HUES6 (cell line): ENCODE results near the gene ZNF274.

Experiments
- H3K27ac ChIP-seq: 2 replicates; pipeline ENCODE4 v1.7.0; 2013; ENCODE audit warnings: low read depth, mild to moderate bottlenecking, low read length, inconsistent platforms
- H3K27me3 ChIP-seq: 2 replicates; pipeline ENCODE4 v1.6.1; 2013; ENCODE audit warnings: low read length; ENCODE audit not compliant: control insufficient read depth, insufficient read depth
- H3K36me3 ChIP-seq: 2 replicates; pipeline ENCODE4 v1.6.1; 2013; ENCODE audit warnings: low read length; ENCODE audit not compliant: control insufficient read depth, insufficient read depth
- H3K4me1 ChIP-seq: 2 replicates; pipeline ENCODE4 v1.6.1; 2013; ENCODE audit warnings: low read length; ENCODE audit not compliant: control insufficient read depth, insufficient read depth
- H3K4me3 ChIP-seq: 2 replicates; pipeline ENCODE4 v1.5.1; 2013; ENCODE audit warnings: low read depth, low read length
- H3K9ac ChIP-seq: one replicate; pipeline ENCODE4 v1.6.1; 2013; ENCODE audit warnings: mild to moderate bottlenecking, low read length
- H3K9me3 ChIP-seq: 2 replicates; pipeline ENCODE4 v1.6.1; 2013; ENCODE audit warnings: low read depth, low read length; ENCODE audit not compliant: control insufficient read depth, insufficient read depth

The ZNF274 gene

DNA sequence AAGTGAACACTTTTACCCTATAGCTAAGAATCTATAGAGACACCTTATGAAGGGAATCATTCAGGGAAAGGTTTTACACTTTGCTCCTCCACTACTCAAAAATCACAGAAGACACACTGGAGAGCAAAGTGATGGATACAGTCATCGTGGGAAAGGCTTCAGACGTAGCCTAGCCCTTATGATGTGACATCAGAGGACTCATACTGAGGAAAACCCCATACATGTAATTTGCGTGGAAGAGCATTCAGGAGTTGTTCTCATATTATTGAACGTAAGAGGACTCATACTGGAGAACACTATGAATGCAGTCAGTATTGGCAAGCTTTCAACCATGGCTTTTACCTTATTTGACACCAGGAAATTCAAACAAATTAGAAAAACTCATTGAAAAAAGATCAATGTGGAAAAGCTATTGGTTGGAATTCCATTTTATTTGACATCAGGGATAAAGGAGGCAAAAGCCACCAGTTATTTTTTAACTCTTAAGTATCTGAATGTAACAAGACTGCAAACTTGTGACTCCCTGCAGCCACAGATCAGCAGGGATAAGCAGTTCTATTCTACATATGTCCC is 16.1 kb upstream of the ZNF274 start:
- no peaks in the 10 kb centered on the region for H3K27me3 ChIP-seq
- no peak overlapping the region for H3K27ac ChIP-seq
- H3K4me1 ChIP-seq: no peaks in the 10 kb centered on the region
- H3K9me3 ChIP-seq: peaks cover 69% of the 10 kb centered on the region
- no peak overlapping the region for H3K9ac ChIP-seq
- no peak overlapping the region for H3K4me3 ChIP-seq
- no peaks in the 10 kb centered on the region for H3K36me3 ChIP-seq

DNA sequence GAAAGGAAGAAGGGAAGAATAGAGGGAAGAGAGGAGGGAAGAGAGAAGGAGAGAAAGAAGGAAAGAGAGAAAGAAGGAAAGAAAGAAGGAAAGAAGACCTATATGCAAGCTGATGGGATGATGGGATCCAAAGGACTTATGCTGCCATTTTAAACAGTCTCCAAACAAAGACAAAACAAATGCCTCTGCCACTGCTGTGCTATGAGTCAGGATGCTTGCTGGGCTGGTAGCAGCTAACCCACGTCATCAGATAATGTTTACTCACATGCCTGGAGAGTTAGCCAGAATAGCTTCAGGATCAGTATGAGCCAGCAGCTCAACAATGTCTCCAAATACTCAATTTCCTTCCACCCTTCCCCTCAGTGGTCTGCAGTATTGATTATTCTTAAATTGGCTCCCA is 12.0 kb upstream of the ZNF274 start:
- no peaks in the 10 kb centered on the region for H3K4me1 ChIP-seq
- H3K9ac ChIP-seq: no peak overlapping the region
- no peaks in the 10 kb centered on the region for H3K27me3 ChIP-seq
- no peaks in the 10 kb centered on the region for H3K36me3 ChIP-seq
- H3K4me3 ChIP-seq: no peak overlapping the region
- no peak overlapping the region for H3K27ac ChIP-seq
- peaks cover 67% of the 10 kb centered on the region for H3K9me3 ChIP-seq

DNA sequence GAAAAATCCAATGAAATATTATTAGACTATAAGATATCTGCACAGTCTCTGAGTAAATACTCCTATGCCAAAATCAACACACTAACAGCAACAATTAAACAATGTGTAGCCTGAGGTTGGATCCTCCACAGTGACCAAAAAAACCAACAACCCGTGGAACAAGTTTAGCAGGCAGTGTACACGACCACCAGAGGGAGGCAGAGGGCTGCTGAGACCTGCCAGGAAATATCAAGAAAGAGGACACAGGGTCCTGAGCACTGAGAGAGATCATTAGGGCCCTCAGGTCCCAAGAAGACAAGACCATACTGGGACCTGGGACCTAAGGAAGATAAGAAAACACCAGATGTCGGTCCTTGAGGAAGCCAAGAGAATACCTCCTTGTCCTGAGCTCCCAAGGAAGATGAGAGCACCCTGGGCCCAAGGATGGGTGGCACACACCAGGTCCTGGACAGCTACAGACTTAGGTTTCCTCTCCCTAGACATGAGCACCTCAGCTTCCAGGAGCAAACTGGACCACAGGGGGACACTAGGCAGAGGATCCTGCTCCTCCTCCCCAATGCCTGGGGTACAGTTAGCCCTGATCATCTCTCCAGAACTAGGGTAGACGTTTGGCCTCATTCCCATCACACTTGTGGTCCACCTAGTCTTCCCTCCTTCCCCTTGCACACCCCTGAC is 822 bp upstream of the ZNF274 start:
- H3K36me3 ChIP-seq: peaks cover 21% of the 10 kb centered on the region
- H3K27ac ChIP-seq: no peak overlapping the region
- H3K4me1 ChIP-seq: no peaks in the 10 kb centered on the region
- H3K4me3 ChIP-seq: peak overlapping the region; percentile 56
- no peaks in the 10 kb centered on the region for H3K27me3 ChIP-seq
- no peak overlapping the region for H3K9ac ChIP-seq
- peaks cover 56% of the 10 kb centered on the region for H3K9me3 ChIP-seq

DNA sequence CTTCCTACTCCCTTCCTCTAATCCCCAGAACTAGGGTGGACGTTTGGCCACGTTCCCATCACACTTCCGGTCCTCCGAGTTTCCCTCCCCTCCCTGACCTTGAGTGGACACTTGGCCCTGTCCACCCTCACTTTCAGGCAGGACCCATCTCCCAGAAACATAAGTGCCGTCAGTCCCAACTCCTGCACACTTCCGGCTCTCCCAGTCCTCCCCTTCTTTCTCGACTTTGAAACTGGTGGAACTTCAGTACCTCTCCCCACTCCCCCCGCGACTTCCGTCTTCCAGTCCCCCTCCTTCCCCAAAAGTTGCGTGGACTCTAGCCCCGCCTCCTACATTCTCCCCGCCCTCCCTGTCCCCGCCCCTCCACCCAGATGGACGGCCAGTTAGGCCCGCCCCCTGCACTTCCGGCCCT is 278 bp upstream of the ZNF274 start:
- Histone ChIP-seq H3K9me3 (peaks cover 56% of the 10 kb centered on the region), H3K36me3 (peaks cover 26% of the 10 kb centered on the region), H3K27me3 (no peaks in the 10 kb centered on the region), H3K4me3 (peak overlapping the region; percentile 89), H3K4me1 (no peaks in the 10 kb centered on the region), H3K9ac (no peak overlapping the region), H3K27ac (no peak overlapping the region)

DNA sequence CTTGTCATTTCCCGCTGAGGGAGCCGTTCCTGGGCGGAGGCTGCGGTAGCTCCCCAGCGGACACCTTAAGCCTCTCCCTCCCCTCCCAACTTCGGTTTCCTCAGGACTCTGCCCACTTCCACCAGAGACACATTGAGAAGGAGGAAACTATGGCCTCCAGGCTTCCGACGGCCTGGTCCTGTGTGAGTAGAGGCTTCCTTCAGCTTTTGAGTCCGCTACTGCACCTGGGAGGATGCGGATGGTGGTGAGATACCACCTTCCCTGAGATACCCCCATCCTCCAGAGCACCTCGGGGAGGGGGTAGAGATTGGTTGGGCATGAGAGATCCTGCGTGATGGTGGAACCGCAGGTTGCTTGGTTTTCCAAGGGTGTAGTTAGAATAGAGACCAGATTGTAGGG is 955 bp downstream of the ZNF274 start:
- H3K4me3 ChIP-seq: peak overlapping the region; percentile 89
- H3K36me3 ChIP-seq: peaks cover 37% of the 10 kb centered on the region
- no peaks in the 10 kb centered on the region for H3K27me3 ChIP-seq
- H3K9ac ChIP-seq: peak overlapping the region; percentile 92
- H3K4me1 ChIP-seq: no peaks in the 10 kb centered on the region
- H3K27ac ChIP-seq: peak overlapping the region; percentile 92; the same call in 1 of the 2 replicates
- peaks cover 53% of the 10 kb centered on the region for H3K9me3 ChIP-seq

DNA sequence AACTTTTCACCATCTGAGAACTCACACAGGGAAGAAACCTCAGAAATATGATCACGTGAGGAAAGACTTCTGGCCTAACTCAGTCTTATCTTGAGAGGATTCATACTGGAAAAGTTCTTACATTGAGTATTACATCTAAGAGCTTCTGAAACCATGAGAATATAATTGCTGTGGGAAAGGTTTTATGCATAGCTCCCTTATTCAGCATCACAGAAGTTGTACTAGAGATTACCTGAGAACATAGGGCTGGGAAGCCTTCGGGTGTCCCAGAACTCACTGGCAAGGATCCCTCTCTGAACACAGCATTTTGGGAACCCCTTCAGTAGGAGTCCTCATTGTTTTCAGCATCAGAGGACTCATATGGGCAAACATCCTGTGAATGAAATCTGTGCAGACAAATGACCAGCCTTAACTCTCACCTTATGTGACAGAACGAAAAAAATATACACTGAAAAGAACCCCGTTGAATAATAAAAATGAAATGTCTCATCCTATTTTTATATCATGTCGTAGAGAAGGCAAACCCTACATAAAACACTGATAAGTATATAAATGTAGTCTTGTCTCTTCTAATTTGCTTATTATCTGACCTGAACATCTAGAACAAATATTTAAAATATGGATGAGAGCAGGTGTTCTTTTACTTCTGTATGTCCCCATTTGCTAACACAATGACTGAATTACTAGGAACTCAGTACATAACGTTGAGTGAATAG is 14.2 kb downstream of the ZNF274 start:
- Histone ChIP-seq H3K9me3 (peaks cover 94% of the 10 kb centered on the region), H3K4me3 (no peak overlapping the region), H3K9ac (no peak overlapping the region), H3K36me3 (peaks cover 86% of the 10 kb centered on the region), H3K4me1 (no peaks in the 10 kb centered on the region), H3K27me3 (no peaks in the 10 kb centered on the region), H3K27ac (no peak overlapping the region)

DNA sequence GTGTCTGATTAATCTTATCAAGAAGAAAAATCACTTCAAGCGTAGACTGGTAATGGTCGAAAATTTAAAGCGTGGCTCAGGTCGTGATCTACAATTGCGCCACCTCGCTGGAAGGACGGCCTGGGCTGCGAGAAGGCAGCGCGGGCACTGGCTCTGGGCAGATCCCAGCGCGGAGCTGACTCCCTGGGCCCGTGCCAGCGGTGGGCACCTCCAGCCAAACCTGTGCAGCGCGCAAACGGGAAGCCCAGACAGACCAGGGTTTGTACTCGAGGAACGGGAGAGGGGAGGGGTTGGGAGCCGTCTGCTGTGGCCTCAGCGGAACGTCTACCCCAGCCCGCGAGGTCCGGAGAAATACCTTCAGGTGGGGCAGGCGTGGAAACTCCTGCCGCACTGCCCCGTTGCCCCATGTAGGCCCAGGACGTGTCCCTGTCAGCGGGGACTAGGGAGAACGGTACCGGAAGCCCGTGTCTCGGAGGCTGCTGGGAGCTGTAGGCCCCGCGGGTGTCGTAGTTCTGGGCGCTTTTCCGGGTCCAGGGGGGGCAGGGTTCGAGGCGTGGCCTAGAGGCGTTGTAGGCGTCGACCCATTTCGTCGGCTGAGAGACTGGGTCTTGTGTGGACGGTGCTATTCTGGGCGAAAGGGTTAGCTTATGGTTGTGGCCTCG is 21.1 kb downstream of the ZNF274 start:
- Histone ChIP-seq H3K27ac (no peak overlapping the region; the same call in 1 of the 2 replicates), H3K4me1 (no peaks in the 10 kb centered on the region), H3K9me3 (peaks cover 93% of the 10 kb centered on the region), H3K27me3 (no peaks in the 10 kb centered on the region), H3K9ac (no peak overlapping the region), H3K36me3 (peaks cover 72% of the 10 kb centered on the region), H3K4me3 (peak overlapping the region; percentile 63; the same call in 1 of the 2 replicates)

DNA sequence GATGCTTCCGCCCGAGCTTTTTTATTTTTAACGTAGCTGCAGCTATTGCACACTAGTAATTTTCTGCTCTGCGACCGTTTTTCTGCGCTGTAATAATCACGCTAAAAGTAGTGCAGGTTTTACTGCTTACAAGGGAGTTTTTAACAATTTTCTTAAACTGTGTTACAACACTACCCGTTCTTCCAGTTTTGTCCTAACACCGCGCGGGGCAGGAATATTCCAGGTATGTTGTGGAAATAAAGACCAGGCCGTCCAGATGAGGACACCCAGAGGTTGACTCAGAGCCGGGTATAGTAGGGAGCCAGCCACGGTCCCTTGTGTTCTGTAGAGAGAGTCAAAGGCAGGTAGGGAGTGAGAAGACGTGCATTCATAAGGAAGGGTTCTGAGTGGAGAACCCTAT is 21.7 kb downstream of the ZNF274 start:
- H3K27ac ChIP-seq: no peak overlapping the region
- H3K4me1 ChIP-seq: no peaks in the 10 kb centered on the region
- H3K4me3 ChIP-seq: peak overlapping the region; percentile 63; the same call in 1 of the 2 replicates
- H3K36me3 ChIP-seq: peaks cover 74% of the 10 kb centered on the region
- H3K9ac ChIP-seq: no peak overlapping the region
- H3K27me3 ChIP-seq: no peaks in the 10 kb centered on the region
- H3K9me3 ChIP-seq: peaks cover 92% of the 10 kb centered on the region

DNA sequence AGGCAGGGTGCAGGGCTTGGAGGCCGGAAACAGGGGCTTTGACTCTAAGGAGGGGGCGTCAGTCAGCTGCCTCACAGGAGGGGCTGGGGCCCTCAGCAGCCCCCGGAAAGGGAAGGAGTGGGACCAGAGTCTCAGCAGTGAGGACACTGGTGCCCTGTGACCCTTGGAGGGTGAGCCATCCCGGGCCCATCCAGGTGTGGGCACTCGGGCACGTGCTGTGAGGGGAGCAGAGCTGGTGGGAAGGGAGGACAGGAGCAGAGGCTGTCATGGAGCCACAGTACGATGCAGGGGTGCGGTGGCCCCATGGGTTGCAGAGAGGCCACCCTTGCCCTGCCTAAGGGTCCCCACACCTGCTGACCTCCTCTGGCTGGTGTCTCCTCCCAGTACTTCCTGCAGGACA is 26.7 kb downstream of the ZNF274 start:
- Histone ChIP-seq H3K36me3 (peaks cover 90% of the 10 kb centered on the region), H3K4me3 (no peak overlapping the region), H3K27ac (no peak overlapping the region), H3K9ac (no peak overlapping the region), H3K27me3 (no peaks in the 10 kb centered on the region), H3K4me1 (no peaks in the 10 kb centered on the region), H3K9me3 (peaks cover 86% of the 10 kb centered on the region)

DNA sequence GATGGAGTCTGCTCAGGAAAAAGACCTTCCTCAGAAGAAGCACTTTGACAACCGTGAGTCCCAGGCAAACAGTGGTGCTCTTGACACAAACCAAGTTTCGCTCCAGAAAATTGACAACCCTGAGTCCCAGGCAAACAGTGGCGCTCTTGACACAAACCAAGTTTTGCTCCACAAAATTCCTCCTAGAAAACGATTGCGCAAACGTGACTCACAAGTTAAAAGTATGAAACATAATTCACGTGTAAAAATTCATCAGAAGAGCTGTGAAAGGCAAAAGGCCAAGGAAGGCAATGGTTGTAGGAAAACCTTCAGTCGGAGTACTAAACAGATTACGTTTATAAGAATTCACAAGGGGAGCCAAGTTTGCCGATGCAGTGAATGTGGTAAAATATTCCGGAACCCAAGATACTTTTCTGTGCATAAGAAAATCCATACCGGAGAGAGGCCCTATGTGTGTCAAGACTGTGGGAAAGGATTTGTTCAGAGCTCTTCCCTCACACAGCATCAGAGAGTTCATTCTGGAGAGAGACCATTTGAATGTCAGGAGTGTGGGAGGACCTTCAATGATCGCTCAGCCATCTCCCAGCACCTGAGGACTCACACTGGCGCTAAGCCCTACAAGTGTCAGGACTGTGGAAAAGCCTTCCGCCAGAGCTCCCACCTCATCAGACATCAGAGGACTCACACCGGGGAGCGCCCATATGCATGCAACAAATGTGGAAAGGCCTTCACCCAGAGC is 29.6 kb downstream of the ZNF274 start:
- Histone ChIP-seq H3K27me3 (no peaks in the 10 kb centered on the region), H3K9ac (no peak overlapping the region), H3K36me3 (peaks cover 67% of the 10 kb centered on the region), H3K4me3 (no peak overlapping the region), H3K4me1 (no peaks in the 10 kb centered on the region), H3K27ac (no peak overlapping the region), H3K9me3 (peaks cover 82% of the 10 kb centered on the region)
